CD14-positive monocyte (primary cell): ENCODE results near the gene CD300E. TPM values are rescaled to one million over a fixed set of nuclear protein-coding genes. Genes with fewer than 3 reads are reported as not detected.
A peak's percentile ranks its signal among the peaks of the same experiment; 100 is the strongest.

Experiments used
- DNase-seq, 3 donors: peaks; one replicate each; pipeline ENCODE4 v3.0.0-alpha.2; 2011 to 2022
- H2AFZ ChIP-seq: 2 replicates; pipeline ENCODE4 v1.6.0; 2012; ENCODE audit warnings: mild to moderate bottlenecking, low read depth, low read length, inconsistent platforms; ENCODE audit not compliant: insufficient read depth, poor library complexity, severe bottlenecking
- H3K27ac ChIP-seq, 2 donors: 1 replicate in 1 of 2; 2 replicates in 1 of 2; pipeline ENCODE4 v1.5.1; 2012 to 2013; ENCODE audit warnings: low read length in 2 of 2, control low read depth in 1 of 2, inconsistent platforms in 1 of 2, low read depth in 1 of 2, mild to moderate bottlenecking in 1 of 2
- H3K27me3 ChIP-seq, 2 donors: one replicate each; pipeline versions ENCODE4 v1.6.0 to v1.6.1; 2011 to 2013; ENCODE audit warnings: low read length in 2 of 2; ENCODE audit not compliant: control insufficient read depth in 2 of 2, insufficient read depth in 2 of 2
- H3K36me3 ChIP-seq, 2 donors: replicated peaks in 1 of 2; 1 replicate in 1 of 2; 2 replicates in 1 of 2; pipeline versions ENCODE4 v1.5.1 to v1.6.1; 2012 to 2013; ENCODE audit warnings: low read length in 2 of 2, control low read depth in 1 of 2, inconsistent platforms in 1 of 2, mild to moderate bottlenecking in 1 of 2; ENCODE audit not compliant: insufficient read depth in 2 of 2, control insufficient read depth in 1 of 2
- H3K4me1 ChIP-seq, 2 donors: 1 replicate in 1 of 2; 2 replicates in 1 of 2; pipeline versions ENCODE4 v1.5.1 to v1.6.1; 2012 to 2013; ENCODE audit warnings: low read length in 2 of 2, control low read depth in 1 of 2, inconsistent platforms in 1 of 2, mild to moderate bottlenecking in 1 of 2, moderate library complexity in 1 of 2; ENCODE audit not compliant: insufficient read depth in 2 of 2, control insufficient read depth in 1 of 2
- H3K4me2 ChIP-seq: replicated peaks from 2 replicates; pipeline ENCODE3; 2012; ENCODE audit warnings: low read length, moderate library complexity, mild to moderate bottlenecking; ENCODE audit not compliant: poor library complexity, severe bottlenecking; ENCODE audit errors: extremely low read depth
- H3K4me3 ChIP-seq, 3 experiments: fragments of 200-600 bp in 1 of 3; sonication (generic) in 1 of 3; replicated peaks in 1 of 3; 1 replicate in 2 of 3; 2 replicates in 1 of 3; pipeline ENCODE4 v1.5.1; 2011 to 2013; ENCODE audit warnings: low read length in 3 of 3, mild to moderate bottlenecking in 3 of 3, control low read depth in 2 of 3, low read depth in 2 of 3, inconsistent platforms in 1 of 3, moderate library complexity in 1 of 3
- H3K79me2 ChIP-seq: 2 replicates; pipeline ENCODE4 v1.6.0; 2012; ENCODE audit warnings: mild to moderate bottlenecking, control low read depth, inconsistent platforms, low read length, moderate library complexity; ENCODE audit not compliant: insufficient read depth
- H3K9ac ChIP-seq: 2 replicates; pipeline ENCODE4 v1.6.0; 2017; ENCODE audit warnings: low read length, mild to moderate bottlenecking; ENCODE audit not compliant: insufficient read depth, poor library complexity, severe bottlenecking
- H3K9me3 ChIP-seq, 2 donors: replicated peaks in 1 of 2; 1 replicate in 1 of 2; 2 replicates in 1 of 2; pipeline versions ENCODE4 v1.5.1 to v1.6.1; 2012 to 2013; ENCODE audit warnings: low read length in 2 of 2, control low read depth in 1 of 2; ENCODE audit not compliant: control insufficient read depth in 1 of 2, insufficient read depth in 1 of 2
- H4K20me1 ChIP-seq: 2 replicates; pipeline ENCODE4 v1.6.0; 2012; ENCODE audit warnings: mild to moderate bottlenecking, low read length, control low read depth, moderate library complexity; ENCODE audit not compliant: insufficient read depth
- H3K27ac Mint-ChIP-seq, 7 donors: one replicate each; pipeline ENCODE4 v1.8.0; 2020; ENCODE audit warnings: mild to moderate bottlenecking in 7 of 7, mixed read lengths in 7 of 7, moderate library complexity in 6 of 7, inconsistent platforms in 2 of 7
- H3K27me3 Mint-ChIP-seq, 3 donors: one replicate each; pipeline ENCODE4 v1.8.0; 2021 to 2022; ENCODE audit warnings: low read depth in 3 of 3, mild to moderate bottlenecking in 3 of 3, mixed read lengths in 3 of 3, moderate library complexity in 3 of 3, inconsistent platforms in 1 of 3
- H3K36me3 Mint-ChIP-seq, 2 donors: one replicate each; pipeline ENCODE4 v1.8.0; 2020; ENCODE audit warnings: mixed read lengths in 2 of 2, inconsistent platforms in 1 of 2, mild to moderate bottlenecking in 1 of 2
- H3K4me1 Mint-ChIP-seq: one replicate; pipeline ENCODE4 v1.8.0; 2020; ENCODE audit warnings: mild to moderate bottlenecking, mixed read lengths
- H3K4me3 Mint-ChIP-seq, 2 donors: one replicate each; pipeline ENCODE4 v1.8.0; 2020; ENCODE audit warnings: mild to moderate bottlenecking in 2 of 2, mixed read lengths in 2 of 2, moderate library complexity in 1 of 2
- H3K9me3 Mint-ChIP-seq, 7 donors: one replicate each; pipeline ENCODE4 v1.8.0; 2020 to 2022; ENCODE audit warnings: mixed read lengths in 7 of 7, mild to moderate bottlenecking in 6 of 7, moderate library complexity in 6 of 7, inconsistent platforms in 2 of 7
- CTCF ChIP-seq: fragments of 200-600 bp; IDR thresholded peaks from one replicate; pipeline ENCODE4 v1.8.0; 2022; ENCODE audit warnings: antibody characterized with exemption, mild to moderate bottlenecking
- WGBS: methylation state at CpG from one replicate; pipeline ENCODE4 v1.1.5; 2013; ENCODE audit warnings: missing lambda C conversion rate; ENCODE audit not compliant: insufficient coverage; 5-methylcytosine and 5-hydroxymethylcytosine counted together
- intact Hi-C, 2 donors: fragments of 100-400 bp; cut with micrococcal nuclease; formaldehyde crosslinking; loops; one replicate each; pipeline versions ENCODE4 v1.15.0 to v1.15.1; 2023
- polyA plus RNA-seq, 3 donors: library from polyadenylated mRNA; depleted of rRNA in 1 of 3; unstranded in 2 of 3; stranded (reverse) in 1 of 3; fragments of 300-500 nt in 2 of 3; fragments of >200 nt in 1 of 3; fragmentation: Illumina TruSeq in 2 of 3; gene quantifications; 1 replicate in 2 of 3; 2 replicates in 1 of 3; pipeline ENCODE4 v1.2.3, GENCODE V29; 2012 to 2021

Gene CD300E
- polyA plus RNA-seq, 3 donors: 65.0 to 228 (median 122) TPM

- Mint-ChIP-seq H3K27me3 (peaks cover 8 to 16% (median 10%) of the 10 kb centered on the region in 3 donors), H3K9me3 (peaks cover 0 to 11% (median 3%) of the 10 kb centered on the region in 7 donors), H3K4me3 (peak overlapping the region; percentile 93 to 100), H3K4me1 (peaks cover 96% of the 10 kb centered on the region), H3K36me3 (peaks cover 7 to 90% of the 10 kb centered on the region in 2 donors), H3K27ac (peak overlapping the region in 5 of 7 donors; percentile 63 to 86 (median 78))
- H3K27ac ChIP-seq: no peak overlapping the region
- H3K36me3 ChIP-seq: peaks cover 49 to 66% of the 10 kb centered on the region in 2 donors
- H3K27me3 ChIP-seq: no peaks in the 10 kb centered on the region
- peaks cover 96 to 99% of the 10 kb centered on the region in 2 donors for H3K4me1 ChIP-seq
- H4K20me1 ChIP-seq: peaks cover 66% of the 10 kb centered on the region
- H3K79me2 ChIP-seq: peaks cover 78% of the 10 kb centered on the region
- intact Hi-C loops: no loop called here
- H3K4me2 ChIP-seq: peak overlapping the region; percentile 96
- H3K9ac ChIP-seq: peak overlapping the region; percentile 37
- 83% methylated on average over 1 of the region's 2 CpGs for WGBS
- H3K4me3 ChIP-seq: peak overlapping the region; percentile 90 to 99 (median 98)
- no peaks in the 10 kb centered on the region for H3K9me3 ChIP-seq
- no peak for TF ChIP-seq CTCF
- H2AFZ ChIP-seq: no peak overlapping the region
- DNase-seq: no peak
Observed at GRCh38 chr17:74619077-74619673, 4.4 kb downstream of the CD300E start.

- Mint-ChIP-seq H3K4me3 (peak overlapping the region; percentile 93 to 100), H3K9me3 (peaks cover 0 to 11% (median 3%) of the 10 kb centered on the region in 7 donors), H3K36me3 (peaks cover 7 to 95% of the 10 kb centered on the region in 2 donors), H3K27ac (peak overlapping the region in 5 of 7 donors; percentile 8 to 78 (median 43)), H3K27me3 (peaks cover 6 to 16% (median 10%) of the 10 kb centered on the region in 3 donors), H3K4me1 (peaks cover 96% of the 10 kb centered on the region)
- intact Hi-C loops: no loop called here
- H4K20me1 ChIP-seq: peaks cover 73% of the 10 kb centered on the region
- H3K27ac ChIP-seq: no peak overlapping the region
- H3K36me3 ChIP-seq: peaks cover 57 to 73% of the 10 kb centered on the region in 2 donors
- peak overlapping the region; percentile 96 for H3K4me2 ChIP-seq
- H3K9me3 ChIP-seq: no peaks in the 10 kb centered on the region
- H3K4me1 ChIP-seq: peaks cover 98 to 100% of the 10 kb centered on the region in 2 donors
- H2AFZ ChIP-seq: no peak overlapping the region
- 8% methylated on average over 1 of the region's 3 CpGs for WGBS
- H3K79me2 ChIP-seq: peaks cover 76% of the 10 kb centered on the region
- H3K4me3 ChIP-seq: peak overlapping the region; percentile 13 to 98 (median 90)
- H3K27me3 ChIP-seq: no peaks in the 10 kb centered on the region
- no peak for TF ChIP-seq CTCF
- DNase-seq: no peak
- H3K9ac ChIP-seq: no peak overlapping the region
Observed at GRCh38 chr17:74618451-74618850, 5.1 kb downstream of the CD300E start.
